RWPE2 (cell line): ENCODE results near the gene RAC2.
A peak's percentile ranks its signal among the peaks of the same experiment; 100 is the strongest.

Source experiments
- ATAC-seq: fragments of 200-7000 bp; cut with Tn5 transposase; 3 replicates; pipeline ENCODE4 v1.9.1; 2021; ENCODE audit warnings: low read depth
- DNase-seq: peaks from one replicate; pipeline ENCODE4 v3.0.0-alpha.2; 2020; ENCODE audit warnings: low spot score
- H3K27ac ChIP-seq: fragments of 450-650 bp; 2 replicates; pipeline ENCODE4 v1.5.1; 2017; ENCODE audit warnings: mild to moderate bottlenecking; ENCODE audit not compliant: poor library complexity, severe bottlenecking
- H3K27me3 ChIP-seq: fragments of 250-450 bp; sonication (Bioruptor Pico); 2 replicates; pipeline ENCODE4 v1.5.1; 2021; ENCODE audit warnings: mild to moderate bottlenecking, moderate library complexity; ENCODE audit not compliant: insufficient read depth, poor library complexity, severe bottlenecking
- H3K36me3 ChIP-seq: fragments of 250-450 bp; sonication (Bioruptor Pico); 2 replicates; pipeline ENCODE4 v1.5.1; 2020; ENCODE audit warnings: low read depth, mild to moderate bottlenecking, moderate library complexity
- H3K4me1 ChIP-seq: fragments of 250-450 bp; sonication (Bioruptor Pico); 2 replicates; pipeline ENCODE4 v1.5.1; 2021; ENCODE audit warnings: mild to moderate bottlenecking, moderate library complexity; ENCODE audit not compliant: insufficient read depth, poor library complexity, severe bottlenecking
- H3K4me3 ChIP-seq: fragments of 250-450 bp; sonication (Bioruptor Pico); 2 replicates; pipeline ENCODE4 v1.5.1; 2021; ENCODE audit warnings: mild to moderate bottlenecking, moderate library complexity; ENCODE audit not compliant: severe bottlenecking
- H3K9me3 ChIP-seq: fragments of 250-450 bp; sonication (Bioruptor Pico); 2 replicates; pipeline ENCODE4 v1.5.1; 2021; ENCODE audit warnings: mild to moderate bottlenecking, moderate library complexity; ENCODE audit not compliant: severe bottlenecking
- TF ChIP-seq, protein P1 (sequence below): fragments of 450-650 bp; IDR thresholded peaks from one replicate; pipeline ENCODE4 v1.5.1; 2017; ENCODE audit warnings: mild to moderate bottlenecking, moderate library complexity; ENCODE audit not compliant: poor library complexity, severe bottlenecking

Gene RAC2

DNA sequence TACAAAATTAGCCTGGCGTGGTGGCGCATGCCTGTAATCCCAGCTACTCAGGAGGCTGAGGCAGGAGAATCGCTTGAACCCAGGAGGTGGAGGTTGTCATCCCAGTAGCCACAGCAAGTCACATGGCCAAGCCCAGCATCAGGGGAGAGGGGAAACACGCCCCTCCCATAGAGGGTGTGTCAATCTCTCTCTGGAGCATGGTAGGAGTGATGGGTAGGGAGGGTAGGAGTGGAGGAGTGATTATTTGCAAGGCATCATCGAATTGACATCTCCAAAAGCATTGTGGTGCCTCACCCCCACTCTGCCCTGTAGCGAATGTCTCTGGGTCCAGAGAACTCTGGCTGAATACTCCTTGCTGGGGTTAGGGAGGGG lies 25.7 kb downstream of the RAC2 start:
- no peaks in the 10 kb centered on the region for H3K9me3 ChIP-seq
- H3K4me3 ChIP-seq: no peak overlapping the region
- H3K4me1 ChIP-seq: no peaks in the 10 kb centered on the region
- DNase-seq (no peak), ATAC-seq (no peak)
- no peak overlapping the region for H3K27ac ChIP-seq
- TF ChIP-seq, protein P1, sequence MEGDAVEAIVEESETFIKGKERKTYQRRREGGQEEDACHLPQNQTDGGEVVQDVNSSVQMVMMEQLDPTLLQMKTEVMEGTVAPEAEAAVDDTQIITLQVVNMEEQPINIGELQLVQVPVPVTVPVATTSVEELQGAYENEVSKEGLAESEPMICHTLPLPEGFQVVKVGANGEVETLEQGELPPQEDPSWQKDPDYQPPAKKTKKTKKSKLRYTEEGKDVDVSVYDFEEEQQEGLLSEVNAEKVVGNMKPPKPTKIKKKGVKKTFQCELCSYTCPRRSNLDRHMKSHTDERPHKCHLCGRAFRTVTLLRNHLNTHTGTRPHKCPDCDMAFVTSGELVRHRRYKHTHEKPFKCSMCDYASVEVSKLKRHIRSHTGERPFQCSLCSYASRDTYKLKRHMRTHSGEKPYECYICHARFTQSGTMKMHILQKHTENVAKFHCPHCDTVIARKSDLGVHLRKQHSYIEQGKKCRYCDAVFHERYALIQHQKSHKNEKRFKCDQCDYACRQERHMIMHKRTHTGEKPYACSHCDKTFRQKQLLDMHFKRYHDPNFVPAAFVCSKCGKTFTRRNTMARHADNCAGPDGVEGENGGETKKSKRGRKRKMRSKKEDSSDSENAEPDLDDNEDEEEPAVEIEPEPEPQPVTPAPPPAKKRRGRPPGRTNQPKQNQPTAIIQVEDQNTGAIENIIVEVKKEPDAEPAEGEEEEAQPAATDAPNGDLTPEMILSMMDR: no peak
- no peaks in the 10 kb centered on the region for H3K36me3 ChIP-seq
- no peaks in the 10 kb centered on the region for H3K27me3 ChIP-seq

DNA sequence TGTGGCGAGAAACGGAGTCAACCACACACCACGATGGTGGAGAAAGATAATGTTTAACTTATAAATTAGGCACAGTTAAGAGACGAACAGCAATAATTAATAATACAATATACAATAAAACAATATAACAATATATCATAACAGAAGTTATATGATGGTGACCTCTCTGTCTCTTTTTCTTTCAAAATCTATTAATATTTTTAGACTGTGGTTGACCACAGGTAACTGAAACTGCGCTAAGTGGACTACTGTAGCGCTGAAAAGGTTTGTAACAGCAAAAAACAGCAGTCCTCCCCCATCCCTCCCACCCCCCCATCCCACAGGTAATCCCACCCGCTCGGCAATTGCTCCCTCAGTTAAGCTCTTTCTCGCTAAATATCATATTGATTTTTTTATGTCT lies 28.2 kb downstream of the RAC2 start:
- no peaks in the 10 kb centered on the region for H3K36me3 ChIP-seq
- DNase-seq: no peak
- no peak overlapping the region for H3K27ac ChIP-seq
- no peaks in the 10 kb centered on the region for H3K9me3 ChIP-seq
- no peak overlapping the region for H3K4me3 ChIP-seq
- H3K4me1 ChIP-seq: no peaks in the 10 kb centered on the region
- no peak for ATAC-seq
- TF ChIP-seq, protein P1: no peak
- H3K27me3 ChIP-seq: no peaks in the 10 kb centered on the region

DNA sequence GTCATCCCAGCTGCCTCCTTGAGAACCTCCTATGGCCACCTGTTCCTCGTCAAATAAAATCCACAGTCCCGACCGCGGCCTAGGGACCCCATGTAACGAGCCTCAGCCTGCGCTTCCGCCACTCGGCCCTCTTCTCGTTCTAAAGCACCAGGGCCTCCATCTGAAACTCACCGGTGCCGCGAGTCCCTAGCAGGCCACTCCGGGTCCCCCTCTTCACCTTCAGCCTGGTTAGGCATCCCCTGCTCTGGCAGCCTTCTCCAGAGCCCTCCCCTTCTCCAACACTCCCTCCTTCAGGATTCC lies 29.4 kb downstream of the RAC2 start:
- Histone ChIP-seq H3K4me3 (no peak overlapping the region), H3K27ac (no peak overlapping the region)
- TF ChIP-seq, protein P1: no peak

DNA sequence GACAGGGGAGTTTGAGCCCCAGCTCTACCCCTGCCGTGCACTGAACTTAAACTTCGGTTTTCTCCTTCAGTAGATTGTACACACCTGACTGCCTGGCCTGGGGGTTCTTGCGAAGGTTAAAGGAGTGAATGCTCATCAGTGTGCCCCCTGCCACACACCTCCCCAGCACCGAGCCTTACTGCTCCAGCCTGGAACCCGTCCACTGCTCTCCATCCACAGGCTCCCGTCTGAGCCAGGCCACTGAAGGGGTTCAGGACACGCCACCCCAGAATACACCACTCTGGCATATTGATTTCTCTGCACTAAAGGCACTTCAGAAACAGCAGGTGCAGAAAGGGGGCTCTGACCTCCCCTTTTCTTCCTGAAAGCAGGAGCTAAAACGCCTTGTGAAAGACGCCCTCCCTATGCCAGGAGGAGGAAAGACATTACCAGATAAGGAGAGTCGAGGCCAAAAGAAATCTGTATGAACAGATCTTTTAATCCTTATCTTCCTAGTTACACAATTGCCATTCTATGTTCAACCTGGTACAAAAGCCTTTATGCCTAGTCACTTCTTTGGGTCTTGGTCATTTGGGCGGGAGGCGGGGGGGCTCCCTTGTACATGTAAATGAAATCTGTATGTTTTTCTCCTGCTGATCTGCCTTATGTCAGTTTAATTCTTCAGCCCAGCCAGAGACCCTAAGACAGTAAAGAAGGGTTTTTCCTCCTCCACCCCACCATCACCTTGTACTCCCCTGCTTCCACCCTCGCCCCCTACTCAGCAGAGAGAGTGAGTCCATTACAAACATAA lies 29.9 kb downstream of the RAC2 start:
- Histone ChIP-seq H3K9me3 (no peaks in the 10 kb centered on the region), H3K36me3 (no peaks in the 10 kb centered on the region), H3K27me3 (no peaks in the 10 kb centered on the region), H3K27ac (no peak overlapping the region), H3K4me3 (no peak overlapping the region), H3K4me1 (no peaks in the 10 kb centered on the region)
- TF ChIP-seq, protein P1: no peak
- ATAC-seq: no peak
- peak; percentile 41 for DNase-seq

More for the DNA sequence above, 29.4 kb downstream of the RAC2 start:
- ATAC-seq: no peak
- no peaks in the 10 kb centered on the region for H3K36me3 ChIP-seq
- DNase-seq: peak; percentile 19
- H3K4me1 ChIP-seq: no peaks in the 10 kb centered on the region
- no peaks in the 10 kb centered on the region for H3K27me3 ChIP-seq
- no peaks in the 10 kb centered on the region for H3K9me3 ChIP-seq

DNA sequence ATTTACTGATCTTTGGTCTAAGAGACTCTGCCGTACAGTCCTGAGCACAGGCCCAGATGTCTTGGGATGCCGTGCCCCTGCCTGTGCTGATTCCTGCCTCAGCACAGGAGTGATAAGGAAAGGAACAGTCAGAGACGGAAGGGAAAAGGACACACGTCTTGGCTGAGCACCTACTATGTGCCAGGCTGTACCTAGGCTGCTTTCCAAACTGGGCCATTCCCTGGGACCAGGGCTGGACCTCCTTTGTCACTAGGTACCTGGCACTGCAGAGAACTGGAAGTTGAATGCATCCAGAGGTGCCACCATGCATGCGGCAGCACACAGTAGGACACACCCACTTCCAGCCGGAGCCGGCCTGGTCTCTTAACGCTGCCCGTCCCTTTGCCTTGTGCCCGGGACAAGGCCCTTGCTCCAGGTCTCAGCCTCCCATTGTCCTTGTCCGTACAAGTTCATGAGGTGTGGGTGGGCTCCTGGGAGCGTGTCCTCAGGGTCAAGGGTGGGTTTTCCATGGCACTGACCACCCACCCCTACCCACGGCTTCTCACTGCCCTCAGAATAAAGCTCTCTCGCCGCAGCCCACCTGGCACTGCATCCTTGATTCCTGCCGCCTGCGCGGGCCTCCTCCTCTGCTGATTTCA lies 30.7 kb downstream of the RAC2 start:
- H3K27ac ChIP-seq: no peak overlapping the region
- H3K9me3 ChIP-seq: no peaks in the 10 kb centered on the region
- H3K27me3 ChIP-seq: no peaks in the 10 kb centered on the region
- ATAC-seq (no peak), DNase-seq (peak; percentile 44)
- no peaks in the 10 kb centered on the region for H3K36me3 ChIP-seq
- H3K4me1 ChIP-seq: no peaks in the 10 kb centered on the region
- H3K4me3 ChIP-seq: no peak overlapping the region
- TF ChIP-seq, protein P1: no peak
